HG02798 (cell line): ENCODE measurements around the gene PRPF19.

Source experiments
- ATAC-seq: cut with Tn5 transposase; IDR thresholded peaks from one replicate; pipeline ENCODE4 v1.9.1; 2021; ENCODE audit warnings: mild to moderate bottlenecking; ENCODE audit not compliant: unreplicated experiment, poor library complexity

PRPF19 gene

GRCh38 chr11:60906132-60906972 lies at the start of gene PRPF19:
Gene PRPF19, minus strand, starts transcription at chr11:60906585. Its CDS starts 203 bp downstream, at chr11:60906382.
- peak; percentile 83 for ATAC-seq

- no peak for ATAC-seq
These were observed 49.2 kb upstream of the PRPF19 start for GRCh38 chr11:60955571-60955970.

GRCh38 chr11:60954421-60954820 lies 48.0 kb upstream of the PRPF19 start:
- no peak for ATAC-seq

GRCh38 chr11:60953781-60954180 lies 47.4 kb upstream of the PRPF19 start:
- no peak for ATAC-seq

- ATAC-seq, result no peak
These were observed 46.4 kb upstream of the PRPF19 start for GRCh38 chr11:60952742-60953170.

GRCh38 chr11:60951904-60952741 lies 45.7 kb upstream of the PRPF19 start, which contains the start of gene SLC15A3:
Gene SLC15A3, minus strand, starts transcription at chr11:60952176. Its CDS starts 625 bp downstream, at chr11:60951551.
- ATAC-seq, result peak; percentile 73

GRCh38 chr11:60951606-60951903 lies 45.2 kb upstream of the PRPF19 start:
- ATAC-seq, result no peak

- no peak for ATAC-seq
These were observed 44.7 kb upstream of the PRPF19 start for GRCh38 chr11:60950933-60951605.

GRCh38 chr11:60950024-60950423 lies 43.6 kb upstream of the PRPF19 start:
- no peak for ATAC-seq

- ATAC-seq, result no peak
These were observed 41.9 kb upstream of the PRPF19 start for GRCh38 chr11:60948250-60948649.

- no peak for ATAC-seq
These were observed 41.3 kb upstream of the PRPF19 start for GRCh38 chr11:60947700-60948099.

GRCh38 chr11:60946601-60947264 lies 40.3 kb upstream of the PRPF19 start:
- ATAC-seq, result no peak

GRCh38 chr11:60945295-60945667 lies 38.9 kb upstream of the PRPF19 start:
- ATAC-seq, result no peak

GRCh38 chr11:60944490-60945294 lies 38.3 kb upstream of the PRPF19 start:
- no peak for ATAC-seq

- no peak for ATAC-seq
These were observed 36.7 kb upstream of the PRPF19 start for GRCh38 chr11:60942970-60943565.

GRCh38 chr11:60942219-60942618 lies 35.8 kb upstream of the PRPF19 start:
- ATAC-seq, result no peak

- no peak for ATAC-seq
These were observed 35.2 kb upstream of the PRPF19 start for GRCh38 chr11:60941371-60942119.

GRCh38 chr11:60939855-60940254 lies 33.5 kb upstream of the PRPF19 start:
- no peak for ATAC-seq
